Stimulated activated CD8-positive, alpha-beta memory T cell treated with anti-CD3 and anti-CD28 coated beads, Interleukin-4, amount 100 ng/mL, for 4 hours (primary cell): ENCODE data around the gene HEPN1.

Source experiments
- DNase-seq, 2 donors: peaks; one replicate each; pipeline ENCODE4 v3.0.0-alpha.2; 2020; ENCODE audit warnings: low read depth in 2 of 2, low spot score in 1 of 2

HEPN1 gene

GRCh38 chr11:124899383-124900145, 19.5 kb upstream of the HEPN1 start:
- DNase-seq, result no peak

DNA sequence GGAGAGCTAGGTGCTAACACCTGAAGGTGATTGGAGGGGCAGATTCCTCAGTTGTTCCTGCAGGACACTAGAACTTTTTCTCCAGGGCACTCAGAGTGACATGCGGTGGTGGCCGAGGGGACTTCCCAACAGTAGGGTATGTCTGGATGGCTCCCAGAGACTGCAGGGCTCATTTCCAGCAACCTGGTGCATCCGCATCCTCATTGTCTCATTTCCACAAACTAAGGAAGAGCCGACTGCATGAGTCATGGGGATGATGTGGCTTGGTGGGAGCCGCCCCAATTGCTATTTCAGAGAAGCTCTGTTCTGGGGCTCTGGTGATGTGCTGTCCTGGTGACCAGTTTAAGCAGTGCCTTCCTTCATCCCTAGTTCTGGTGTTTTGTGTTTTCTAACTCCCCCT, 18.6 kb upstream of the HEPN1 start:
- DNase-seq, result no peak

- DNase-seq, result no peak
Measured at GRCh38 chr11:124902616-124903015, 16.4 kb upstream of the HEPN1 start.

- DNase-seq, result no peak
Measured at GRCh38 chr11:124915541-124916369, 3.3 kb upstream of the HEPN1 start.

DNA sequence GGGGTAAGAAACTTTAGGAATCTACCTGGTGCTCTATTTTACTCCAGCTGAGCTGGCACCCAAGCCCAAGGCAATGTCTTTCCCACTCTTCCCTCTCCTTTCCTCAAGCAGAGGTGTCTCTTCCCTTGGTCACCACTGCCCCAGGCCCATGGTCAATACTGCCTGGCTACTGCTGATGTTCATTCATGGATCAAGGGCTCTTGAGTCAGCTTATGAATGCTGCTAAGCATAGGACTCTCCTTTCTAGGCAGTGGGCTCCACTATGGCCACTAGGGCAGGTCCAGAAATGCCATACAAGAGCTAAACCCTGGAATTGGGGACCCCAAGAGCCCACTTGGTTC, 2.7 kb upstream of the HEPN1 start:
- DNase-seq, result no peak

DNA sequence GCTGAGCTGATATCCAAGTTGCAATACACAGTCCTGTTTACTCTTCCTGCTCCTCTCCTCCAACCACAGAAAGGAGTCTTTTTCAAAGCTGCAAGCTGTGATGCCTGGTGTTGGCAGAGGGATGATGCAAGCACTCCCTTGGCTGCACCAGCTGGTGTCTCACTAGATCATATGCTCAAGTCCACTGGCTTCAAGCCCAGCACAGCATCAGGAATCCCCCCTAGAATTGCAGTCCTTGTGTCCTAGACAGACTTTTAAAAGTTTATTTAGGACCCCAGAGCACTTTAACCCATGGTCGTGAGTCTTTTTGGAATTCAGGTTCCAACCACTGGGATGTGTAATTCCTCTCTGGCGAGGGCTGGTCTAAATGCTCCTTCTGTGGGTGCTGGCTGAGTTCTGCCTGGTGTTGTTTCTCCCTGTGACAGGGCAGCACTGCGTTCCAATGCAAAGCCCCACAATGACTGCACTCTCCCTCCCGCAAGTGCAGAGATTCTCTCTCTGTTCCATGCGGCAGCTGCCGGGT, 1.9 kb upstream of the HEPN1 start:
- DNase-seq, result no peak

DNA sequence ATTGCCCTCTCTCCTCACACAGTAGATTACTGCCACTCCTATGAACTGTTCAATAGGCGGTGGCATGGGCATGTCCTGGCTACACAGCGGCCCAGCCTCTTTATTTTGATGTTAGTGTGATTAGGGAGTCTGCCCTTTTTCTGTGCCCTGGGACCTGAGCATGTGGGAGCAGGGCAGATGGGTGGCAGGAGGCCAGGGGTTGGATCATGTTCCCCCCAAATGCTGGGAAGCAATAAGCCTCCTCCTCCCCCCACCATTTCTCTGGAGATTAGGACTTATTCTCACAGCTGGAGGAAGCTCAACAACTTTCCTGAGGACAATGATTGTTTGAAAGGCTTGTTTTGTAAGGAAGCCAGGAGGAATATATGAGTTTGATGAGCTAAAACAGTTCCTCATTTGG, 848 bp downstream of the HEPN1 start:
- DNase-seq, result no peak

GRCh38 chr11:124920356-124920755, 1.3 kb downstream of the HEPN1 start:
- no peak for DNase-seq

- peak; percentile 63 to 73 for DNase-seq
Measured at GRCh38 chr11:124920870-124921609, 2.0 kb downstream of the HEPN1 start.

GRCh38 chr11:124922831-124923230, 3.8 kb downstream of the HEPN1 start:
- no peak for DNase-seq

- no peak for DNase-seq
Measured at GRCh38 chr11:124923296-124923695, 4.2 kb downstream of the HEPN1 start.

DNA sequence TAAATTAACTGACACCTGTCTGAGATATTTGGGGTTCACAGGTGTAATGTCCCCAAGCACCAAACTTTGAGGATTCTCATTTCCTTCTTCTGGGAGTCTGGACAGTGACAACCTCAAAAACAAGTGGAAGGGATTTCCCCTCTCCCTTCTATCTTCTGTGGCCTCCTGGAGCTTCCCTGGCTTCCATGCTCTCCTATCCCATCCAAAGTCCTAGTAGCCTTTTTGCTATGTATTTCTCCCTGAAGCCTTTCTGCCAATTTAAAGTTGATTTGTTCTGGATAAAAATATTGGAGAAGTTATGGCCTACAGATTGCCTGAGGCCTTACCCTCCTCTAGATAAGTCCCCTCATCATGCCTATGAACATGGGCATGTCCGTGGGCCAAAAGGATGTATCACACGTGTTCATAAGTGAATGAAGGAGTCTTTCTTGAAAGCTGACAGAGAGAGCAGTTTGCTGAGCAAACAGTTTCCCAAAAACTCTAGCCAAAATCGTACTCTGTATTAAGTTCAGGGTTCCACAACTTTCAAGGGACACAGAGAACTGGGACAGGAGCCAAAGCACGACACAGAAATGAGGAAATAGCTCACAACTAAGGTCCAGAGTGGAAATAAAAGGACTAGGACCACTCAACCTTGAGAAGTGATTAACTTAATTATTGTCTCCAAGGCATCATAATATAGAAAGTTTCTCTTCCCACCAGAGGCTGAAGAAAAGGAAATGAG, 10.1 kb downstream of the HEPN1 start:
- no peak for DNase-seq

GRCh38 chr11:124930799-124931198, 11.7 kb downstream of the HEPN1 start:
- no peak for DNase-seq

DNA sequence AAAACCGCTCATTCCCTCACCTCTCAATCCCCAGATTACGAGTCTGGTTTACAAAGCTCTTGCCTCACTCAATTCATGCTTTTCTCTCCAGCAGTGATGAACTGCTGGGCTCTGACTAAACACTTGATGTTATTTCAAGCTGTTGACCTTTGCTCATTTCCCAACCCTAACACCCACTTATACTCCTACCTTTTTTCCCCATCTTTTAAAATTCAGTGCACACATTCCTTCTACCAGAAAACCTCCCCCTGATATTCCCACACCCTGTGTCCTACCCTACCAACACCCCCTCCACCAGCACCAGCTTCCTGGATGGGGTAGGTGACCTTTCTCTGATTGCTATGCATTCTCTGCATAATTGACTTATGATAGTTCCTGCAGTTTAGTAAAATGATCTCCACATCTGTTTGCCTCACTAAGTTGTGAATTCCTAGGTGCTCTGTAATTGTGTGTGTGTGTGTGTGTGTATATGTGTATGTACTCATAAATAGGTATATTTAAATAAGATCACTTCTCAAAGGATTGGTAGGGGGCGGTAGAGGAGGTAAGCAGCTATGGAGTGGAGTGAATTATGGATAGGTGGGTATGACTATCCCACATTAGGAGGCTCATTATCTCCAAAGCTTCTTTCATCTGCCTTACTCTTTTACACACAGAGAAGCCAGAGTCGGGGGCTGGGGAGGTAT, 16.0 kb downstream of the HEPN1 start:
- no peak for DNase-seq

GRCh38 chr11:124935548-124936514, 16.8 kb downstream of the HEPN1 start, which contains the start of gene HEPACAM:
Gene HEPACAM (minus strand): TSS chr11:124936047. CDS start chr11:124936006, 41 bp downstream.
- no peak for DNase-seq

DNA sequence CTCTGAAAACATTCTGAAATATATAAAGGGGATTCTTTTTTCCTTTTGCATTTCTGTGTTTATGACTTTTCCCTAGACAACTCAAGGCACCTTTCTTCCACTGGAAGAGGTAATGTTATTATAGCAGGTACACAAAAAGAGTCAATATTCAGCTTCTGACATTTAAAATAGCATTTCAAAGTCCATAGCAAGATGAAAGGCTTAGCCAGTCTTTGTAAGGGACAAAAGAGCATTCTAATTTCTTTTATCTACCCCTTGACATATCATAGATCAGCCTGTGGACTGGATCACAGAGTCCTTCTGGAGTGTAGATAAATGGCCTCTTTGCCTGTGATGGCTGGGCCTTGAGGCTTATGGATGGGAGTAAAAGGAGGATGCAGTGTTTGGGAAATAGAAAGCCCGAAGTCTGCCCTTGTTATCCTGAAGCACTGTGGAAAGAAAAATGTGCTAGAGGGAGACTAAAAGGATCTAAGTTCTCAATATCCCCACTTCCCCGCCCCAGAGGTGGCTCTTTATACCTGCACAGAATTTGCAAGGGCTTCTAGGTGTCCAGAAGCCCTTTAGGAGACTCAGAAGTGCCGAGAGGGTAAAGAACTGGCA, 18.4 kb downstream of the HEPN1 start:
- DNase-seq, result no peak

DNA sequence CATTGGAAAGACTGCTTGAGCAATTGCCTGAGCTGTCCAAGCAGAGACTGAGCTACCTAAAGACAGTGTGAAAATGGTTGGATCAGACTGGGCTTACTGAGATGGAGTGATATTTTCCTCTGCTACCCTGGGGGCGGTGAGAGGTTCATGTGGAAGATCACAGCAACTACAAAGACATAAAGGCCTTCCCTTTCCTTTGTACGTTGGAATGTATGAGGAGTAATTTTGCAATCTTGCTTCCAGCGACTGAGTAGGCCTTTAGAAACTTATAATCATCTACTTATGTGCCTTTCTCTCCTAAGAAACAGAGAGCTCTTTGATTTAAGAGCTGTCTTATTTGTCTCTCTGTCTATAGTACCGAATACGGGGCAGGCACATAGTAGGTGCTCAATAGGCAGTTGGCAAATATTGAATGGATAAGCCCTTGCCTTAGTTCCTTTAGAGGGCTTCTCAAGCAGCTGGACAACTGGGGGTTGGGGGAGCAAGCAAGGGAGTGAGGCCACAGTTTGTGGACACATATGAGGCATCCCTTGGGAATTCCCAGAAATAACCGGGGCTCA, 19.2 kb downstream of the HEPN1 start:
- no peak for DNase-seq

- no peak for DNase-seq
Measured at GRCh38 chr11:124938970-124939369, 19.9 kb downstream of the HEPN1 start.
